Panc1 (cell line): ENCODE measurements around the gene RFXANK. TPM values are rescaled to one million over a fixed set of nuclear protein-coding genes. Genes with fewer than 3 reads are reported as not detected.

Experiments used
- ATAC-seq: fragments of 200-7000 bp; cut with Tn5 transposase; 2 replicates; pipeline ENCODE4 v1.9.1; 2020; ENCODE audit warnings: mild to moderate bottlenecking, moderate library complexity
- BruUV-seq: library from RNA; stranded (reverse); fragments of 400-500 nt; replicated peaks from 2 replicates; lab custom pipeline; 2021; lab: Mats Ljungman, UMichigan
- CTCF ChIA-PET: fragments of 300-600 bp; sonication (Branson Sonifier 250); formaldehyde crosslinking; loops from one replicate; lab custom pipeline; 2022; ENCODE audit warnings: antibody characterized with exemption; lab: Charles Lee
- POLR2A ChIA-PET: fragments of 300-600 bp; sonication (Branson Sonifier 250); formaldehyde crosslinking; loops from one replicate; lab custom pipeline; 2022; ENCODE audit warnings: antibody characterized with exemption; lab: Charles Lee
- DNase-seq: peaks from one replicate; pipeline ENCODE4 v3.0.0-alpha.2; 2010; ENCODE audit warnings: low read depth, low spot score
- H3K27ac ChIP-seq: 2 replicates; pipeline ENCODE4 v1.5.1; 2011; ENCODE audit warnings: mild to moderate bottlenecking, low read length, inconsistent platforms
- H3K27me3 ChIP-seq: fragments of 200-500 bp; sonication (Bioruptor generic); 2 replicates; pipeline ENCODE4 v1.6.0; 2014; ENCODE audit warnings: low read length, inconsistent platforms; ENCODE audit not compliant: control insufficient read depth, insufficient read depth
- H3K36me3 ChIP-seq: fragments of 200-500 bp; sonication (Bioruptor generic); 2 replicates; pipeline ENCODE4 v1.5.1; 2014; ENCODE audit warnings: inconsistent platforms, mild to moderate bottlenecking, low read length, moderate library complexity; ENCODE audit not compliant: control insufficient read depth, insufficient read depth
- H3K4me1 ChIP-seq: 2 replicates; pipeline ENCODE4 v1.5.1; 2011; ENCODE audit warnings: inconsistent platforms, mild to moderate bottlenecking, low read length, moderate library complexity; ENCODE audit not compliant: control insufficient read depth, insufficient read depth
- H3K4me3 ChIP-seq, 2 experiments: 2 replicates each; pipeline ENCODE4 v1.5.1; 2011 to 2012; ENCODE audit warnings: low read depth in 2 of 2, low read length in 2 of 2, mild to moderate bottlenecking in 2 of 2, inconsistent platforms in 1 of 2, moderate library complexity in 1 of 2
- H3K9me3 ChIP-seq: fragments of 200-500 bp; sonication (Bioruptor generic); 2 replicates; pipeline ENCODE4 v1.5.1; 2014; ENCODE audit warnings: low read depth, mild to moderate bottlenecking, inconsistent platforms, low read length, moderate library complexity; ENCODE audit not compliant: control insufficient read depth, insufficient read depth
- POLR2AphosphoS5 ChIP-seq: IDR thresholded peaks from 2 replicates; pipeline ENCODE4 v1.6.1; 2012; ENCODE audit warnings: mild to moderate bottlenecking, low read depth, low read length, moderate library complexity
- SIN3A ChIP-seq: IDR thresholded peaks from 2 replicates; pipeline ENCODE4 v1.6.1; 2012; ENCODE audit warnings: low read depth, mild to moderate bottlenecking, low read length, moderate library complexity, borderline replicate concordance; ENCODE audit not compliant: insufficient read depth
- TCF7L2 ChIP-seq: IDR thresholded peaks from 2 replicates; pipeline ENCODE4 v1.6.1; 2011; ENCODE audit warnings: mild to moderate bottlenecking, low read depth, low read length, inconsistent platforms
- in situ Hi-C: cut with HindIII; loops from 2 replicates; pipeline ENCODE4 v1.10.0; 2016; ENCODE audit warnings: low sequenced_read_pairs, low pct_unique_long_range_greater_than_20kb
- intact Hi-C: fragments of 100-400 bp; cut with micrococcal nuclease; formaldehyde crosslinking; loops from one replicate; pipeline ENCODE4 v1.10.0; 2022; ENCODE audit not compliant: unreplicated experiment
- total RNA-seq: library from RNA; stranded (reverse); gene quantifications from one replicate; pipeline ENCODE4 v1.2.1, GENCODE V29; 2021; ENCODE audit not compliant: unreplicated experiment
- TF ChIP-seq, protein P1 (sequence below): fragments of 450-650 bp; IDR thresholded peaks from 2 replicates; pipeline ENCODE4 v1.5.1; 2017; ENCODE audit warnings: mild to moderate bottlenecking
- TF ChIP-seq, protein P2 (sequence below), 2 experiments: IDR thresholded peaks; 2 replicates each; pipeline ENCODE4 v1.6.1; 2011 to 2012; ENCODE audit warnings: low read depth in 2 of 2, control low read depth in 1 of 2, low read length in 1 of 2, mild to moderate bottlenecking in 1 of 2, moderate library complexity in 1 of 2; ENCODE audit not compliant: insufficient read depth in 1 of 2

RFXANK gene
- total RNA-seq, 1 experiment from 2014 or later, result 92.3 TPM

DNA sequence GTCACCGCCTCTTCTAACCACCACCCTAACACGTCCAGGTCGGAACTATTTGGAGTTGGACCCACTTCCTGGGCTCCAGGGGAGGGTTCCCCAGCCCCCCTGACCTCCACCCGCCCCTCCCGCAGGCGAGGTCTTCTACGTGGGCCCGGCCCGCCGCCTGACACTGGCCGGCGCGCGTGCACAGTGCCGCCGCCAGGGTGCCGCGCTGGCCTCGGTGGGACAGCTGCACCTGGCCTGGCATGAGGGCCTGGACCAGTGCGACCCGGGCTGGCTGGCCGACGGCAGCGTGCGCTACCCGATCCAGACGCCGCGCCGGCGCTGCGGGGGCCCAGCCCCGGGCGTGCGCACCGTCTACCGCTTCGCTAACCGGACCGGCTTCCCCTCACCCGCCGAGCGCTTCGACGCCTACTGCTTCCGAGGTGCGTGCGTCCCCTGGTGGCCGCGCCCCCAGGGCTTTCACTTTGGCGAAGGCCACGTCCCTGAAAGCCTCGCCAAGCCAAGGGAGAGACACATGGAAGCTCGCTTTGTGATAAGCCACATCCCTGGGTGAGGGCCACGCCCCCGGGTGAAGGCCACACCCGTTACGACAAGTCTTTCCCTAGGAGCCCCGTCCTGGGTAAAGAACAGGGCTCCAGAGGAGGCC, 32.9 kb downstream of the RFXANK start:
- H3K27ac ChIP-seq, result no peak overlapping the region
- no peak for TF ChIP-seq POLR2AphosphoS5
- TF ChIP-seq, protein P1, sequence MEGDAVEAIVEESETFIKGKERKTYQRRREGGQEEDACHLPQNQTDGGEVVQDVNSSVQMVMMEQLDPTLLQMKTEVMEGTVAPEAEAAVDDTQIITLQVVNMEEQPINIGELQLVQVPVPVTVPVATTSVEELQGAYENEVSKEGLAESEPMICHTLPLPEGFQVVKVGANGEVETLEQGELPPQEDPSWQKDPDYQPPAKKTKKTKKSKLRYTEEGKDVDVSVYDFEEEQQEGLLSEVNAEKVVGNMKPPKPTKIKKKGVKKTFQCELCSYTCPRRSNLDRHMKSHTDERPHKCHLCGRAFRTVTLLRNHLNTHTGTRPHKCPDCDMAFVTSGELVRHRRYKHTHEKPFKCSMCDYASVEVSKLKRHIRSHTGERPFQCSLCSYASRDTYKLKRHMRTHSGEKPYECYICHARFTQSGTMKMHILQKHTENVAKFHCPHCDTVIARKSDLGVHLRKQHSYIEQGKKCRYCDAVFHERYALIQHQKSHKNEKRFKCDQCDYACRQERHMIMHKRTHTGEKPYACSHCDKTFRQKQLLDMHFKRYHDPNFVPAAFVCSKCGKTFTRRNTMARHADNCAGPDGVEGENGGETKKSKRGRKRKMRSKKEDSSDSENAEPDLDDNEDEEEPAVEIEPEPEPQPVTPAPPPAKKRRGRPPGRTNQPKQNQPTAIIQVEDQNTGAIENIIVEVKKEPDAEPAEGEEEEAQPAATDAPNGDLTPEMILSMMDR, result peak; percentile 89
- CTCF ChIA-PET, result no interaction called here
- DNase-seq (no peak), ATAC-seq (peak; percentile 92)
- H3K4me3 ChIP-seq, result peak overlapping the region; percentile 31 to 47
- BruUV-seq, result no TSS peak
- no peaks in the 10 kb centered on the region for H3K36me3 ChIP-seq
- no peaks in the 10 kb centered on the region for H3K27me3 ChIP-seq
- intact Hi-C loops, result no loop called here
- POLR2A ChIA-PET, result interaction anchor here (0.7 kb wide), 1 partner anchor 99 kb away, joined by 4 read pairs; no protein-coding TSS in a partner anchor
- H3K9me3 ChIP-seq, result no peaks in the 10 kb centered on the region
- in situ Hi-C loops, result no loop called here
- H3K4me1 ChIP-seq, result peaks cover 4% of the 10 kb centered on the region; the same call in 1 of the 2 replicates

DNA sequence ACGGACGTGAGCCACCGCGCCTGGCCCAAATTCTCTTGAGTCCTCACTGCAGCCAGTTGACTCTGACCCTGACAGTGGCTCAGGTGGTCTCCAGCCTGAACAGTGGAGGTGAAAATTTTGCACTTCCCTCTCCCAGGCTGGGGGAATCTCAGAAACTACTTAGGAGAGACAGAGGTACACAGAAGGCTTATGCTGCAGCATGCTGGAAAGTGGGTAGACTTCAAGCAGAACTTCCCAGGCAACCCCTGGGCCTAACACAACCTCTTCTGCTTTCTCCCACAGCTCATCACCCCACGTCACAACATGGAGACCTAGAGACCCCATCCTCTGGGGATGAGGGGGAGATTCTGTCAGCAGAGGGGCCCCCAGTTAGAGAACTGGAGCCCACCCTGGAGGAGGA, 34.1 kb downstream of the RFXANK start:
- in situ Hi-C loops (no loop called here), intact Hi-C loops (no loop called here)
- Histone ChIP-seq H3K27ac (no peak overlapping the region), H3K4me3 (no peak overlapping the region), H3K9me3 (no peaks in the 10 kb centered on the region), H3K36me3 (no peaks in the 10 kb centered on the region), H3K27me3 (no peaks in the 10 kb centered on the region), H3K4me1 (peaks cover 4% of the 10 kb centered on the region; the same call in 1 of the 2 replicates)
- no TSS peak for BruUV-seq
- TF ChIP-seq POLR2AphosphoS5, result no peak
- TF ChIP-seq TCF7L2, result no peak
- no peak for TF ChIP-seq SIN3A
- TF ChIP-seq, protein P1, result no peak
- DNase-seq, result no peak
- ChIA-PET CTCF (no interaction called here), POLR2A (no interaction called here)
- no peak for ATAC-seq

DNA sequence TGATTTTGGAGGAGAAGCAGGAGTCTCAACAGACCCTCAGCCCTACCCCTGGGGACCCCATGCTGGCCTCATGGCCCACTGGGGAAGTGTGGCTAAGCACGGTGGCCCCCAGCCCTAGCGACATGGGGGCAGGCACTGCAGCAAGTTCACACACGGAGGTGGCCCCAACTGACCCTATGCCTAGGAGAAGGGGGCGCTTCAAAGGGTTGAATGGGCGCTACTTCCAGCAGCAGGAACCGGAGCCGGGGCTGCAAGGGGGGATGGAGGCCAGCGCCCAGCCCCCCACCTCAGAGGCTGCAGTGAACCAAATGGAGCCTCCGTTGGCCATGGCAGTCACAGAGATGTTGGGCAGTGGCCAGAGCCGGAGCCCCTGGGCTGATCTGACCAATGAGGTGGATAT, 34.6 kb downstream of the RFXANK start:
- H3K27me3 ChIP-seq, result no peaks in the 10 kb centered on the region
- H3K9me3 ChIP-seq, result no peaks in the 10 kb centered on the region
- intact Hi-C loops, result no loop called here
- TF ChIP-seq, protein P2, sequence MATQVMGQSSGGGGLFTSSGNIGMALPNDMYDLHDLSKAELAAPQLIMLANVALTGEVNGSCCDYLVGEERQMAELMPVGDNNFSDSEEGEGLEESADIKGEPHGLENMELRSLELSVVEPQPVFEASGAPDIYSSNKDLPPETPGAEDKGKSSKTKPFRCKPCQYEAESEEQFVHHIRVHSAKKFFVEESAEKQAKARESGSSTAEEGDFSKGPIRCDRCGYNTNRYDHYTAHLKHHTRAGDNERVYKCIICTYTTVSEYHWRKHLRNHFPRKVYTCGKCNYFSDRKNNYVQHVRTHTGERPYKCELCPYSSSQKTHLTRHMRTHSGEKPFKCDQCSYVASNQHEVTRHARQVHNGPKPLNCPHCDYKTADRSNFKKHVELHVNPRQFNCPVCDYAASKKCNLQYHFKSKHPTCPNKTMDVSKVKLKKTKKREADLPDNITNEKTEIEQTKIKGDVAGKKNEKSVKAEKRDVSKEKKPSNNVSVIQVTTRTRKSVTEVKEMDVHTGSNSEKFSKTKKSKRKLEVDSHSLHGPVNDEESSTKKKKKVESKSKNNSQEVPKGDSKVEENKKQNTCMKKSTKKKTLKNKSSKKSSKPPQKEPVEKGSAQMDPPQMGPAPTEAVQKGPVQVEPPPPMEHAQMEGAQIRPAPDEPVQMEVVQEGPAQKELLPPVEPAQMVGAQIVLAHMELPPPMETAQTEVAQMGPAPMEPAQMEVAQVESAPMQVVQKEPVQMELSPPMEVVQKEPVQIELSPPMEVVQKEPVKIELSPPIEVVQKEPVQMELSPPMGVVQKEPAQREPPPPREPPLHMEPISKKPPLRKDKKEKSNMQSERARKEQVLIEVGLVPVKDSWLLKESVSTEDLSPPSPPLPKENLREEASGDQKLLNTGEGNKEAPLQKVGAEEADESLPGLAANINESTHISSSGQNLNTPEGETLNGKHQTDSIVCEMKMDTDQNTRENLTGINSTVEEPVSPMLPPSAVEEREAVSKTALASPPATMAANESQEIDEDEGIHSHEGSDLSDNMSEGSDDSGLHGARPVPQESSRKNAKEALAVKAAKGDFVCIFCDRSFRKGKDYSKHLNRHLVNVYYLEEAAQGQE (IDR thresholded peaks at IDR 0.05; ENCODE audit: insufficient read depth in 1 of 2, low read depth in 2 of 2, low read length in 1 of 2), result no peak
- TF ChIP-seq, protein P1, result no peak
- TF ChIP-seq TCF7L2 (no peak), POLR2AphosphoS5 (no peak), SIN3A (no peak)
- no peak overlapping the region for H3K27ac ChIP-seq
- no peak overlapping the region for H3K4me3 ChIP-seq
- peaks cover 4% of the 10 kb centered on the region; the same call in 1 of the 2 replicates for H3K4me1 ChIP-seq
- in situ Hi-C loops, result no loop called here
- CTCF ChIA-PET, result no interaction called here
- POLR2A ChIA-PET, result no interaction called here
- BruUV-seq, result no TSS peak
- DNase-seq (no peak), ATAC-seq (no peak)
- no peaks in the 10 kb centered on the region for H3K36me3 ChIP-seq
